ENCODE results near the gene HIVEP2. TPM values are rescaled to one million over a fixed set of nuclear protein-coding genes. Genes with fewer than 3 reads are reported as not detected.

HIVEP2 gene
- polyA plus RNA-seq, 3 donors = 0.16 to 1.4 (median 0.64) TPM

GRCh38 chr6:142721215-142721920 is 223.6 kb downstream of the HIVEP2 start:
- Mint-ChIP-seq H3K9me3 (peaks cover 0 to 9% (median 4%) of the 10 kb centered on the region in 7 donors), H3K4me1 (peaks cover 39% of the 10 kb centered on the region), H3K27ac (peak overlapping the region; percentile 72 to 89 (median 82)), H3K4me3 (peak overlapping the region in 1 of 2 donors; percentile 64), H3K27me3 (ENCODE audit: low read depth in 3 of 3) (peaks cover 0 to 4% (median 4%) of the 10 kb centered on the region in 3 donors), H3K36me3 (no peaks in the 10 kb centered on the region)
- Histone ChIP-seq H3K9me3 (replicated peaks in 1 of 2; ENCODE audit: control insufficient read depth in 1 of 2, insufficient read depth in 1 of 2, low read length in 2 of 2) (peaks cover 4% of the 10 kb centered on the region in 2 donors), H3K4me2 (replicated peaks; ENCODE audit: extremely low read depth, low read length, poor library complexity, severe bottlenecking) (peak overlapping the region; percentile 66), H3K79me2 (ENCODE audit: insufficient read depth, low read length) (no peaks in the 10 kb centered on the region), H4K20me1 (ENCODE audit: insufficient read depth, low read length) (no peaks in the 10 kb centered on the region), H3K27ac (ENCODE audit: low read depth in 1 of 2, low read length in 2 of 2) (peak overlapping the region in 1 of 2 donors; percentile 70), H3K9ac (ENCODE audit: insufficient read depth, low read length, poor library complexity, severe bottlenecking) (no peak overlapping the region), H3K4me1 (ENCODE audit: control insufficient read depth in 1 of 2, insufficient read depth in 2 of 2, low read length in 2 of 2) (peaks cover 31 to 41% of the 10 kb centered on the region in 2 donors), H3K27me3 (ENCODE audit: control insufficient read depth in 2 of 2, insufficient read depth in 2 of 2, low read length in 2 of 2) (no peaks in the 10 kb centered on the region), H2AFZ (ENCODE audit: insufficient read depth, low read depth, low read length, poor library complexity, severe bottlenecking) (no peak overlapping the region), H3K4me3 (replicated peaks in 1 of 3; ENCODE audit: low read depth in 2 of 3, low read length in 3 of 3) (peak overlapping the region in 1 of 3 experiments; percentile 48), H3K36me3 (replicated peaks in 1 of 2; ENCODE audit: control insufficient read depth in 1 of 2, insufficient read depth in 2 of 2, low read length in 2 of 2) (no peaks in the 10 kb centered on the region)
- intact Hi-C loops (cut with micrococcal nuclease) = no loop called here
- no peak for TF ChIP-seq CTCF (IDR thresholded peaks at IDR 0.05)
- WGBS (ENCODE audit: insufficient coverage) = no CpG with 5 or more reads among the region's 5 CpGs
- DNase-seq = peak; percentile 16 to 43 (median 29)

GRCh38 chr6:142718667-142719191 is 226.2 kb downstream of the HIVEP2 start:
- H3K79me2 ChIP-seq (ENCODE audit: insufficient read depth, low read length) = no peaks in the 10 kb centered on the region
- peaks cover 4% of the 10 kb centered on the region in 2 donors for H3K9me3 ChIP-seq (replicated peaks in 1 of 2; ENCODE audit: control insufficient read depth in 1 of 2, insufficient read depth in 1 of 2, low read length in 2 of 2)
- H3K4me1 Mint-ChIP-seq = peaks cover 48% of the 10 kb centered on the region
- H3K36me3 Mint-ChIP-seq = no peaks in the 10 kb centered on the region
- no peak overlapping the region for H3K27ac ChIP-seq (ENCODE audit: low read depth in 1 of 2, low read length in 2 of 2)
- no peak overlapping the region for H3K4me3 ChIP-seq (replicated peaks in 1 of 3; ENCODE audit: low read depth in 2 of 3, low read length in 3 of 3)
- H2AFZ ChIP-seq (ENCODE audit: insufficient read depth, low read depth, low read length, poor library complexity, severe bottlenecking) = no peak overlapping the region
- no peak for DNase-seq
- H3K27me3 ChIP-seq (ENCODE audit: control insufficient read depth in 2 of 2, insufficient read depth in 2 of 2, low read length in 2 of 2) = no peaks in the 10 kb centered on the region
- H3K4me2 ChIP-seq (replicated peaks; ENCODE audit: extremely low read depth, low read length, poor library complexity, severe bottlenecking) = no peak overlapping the region
- H3K4me3 Mint-ChIP-seq = no peak overlapping the region
- no peak overlapping the region for H3K27ac Mint-ChIP-seq
- TF ChIP-seq CTCF (IDR thresholded peaks at IDR 0.05) = no peak
- H3K4me1 ChIP-seq (ENCODE audit: control insufficient read depth in 1 of 2, insufficient read depth in 2 of 2, low read length in 2 of 2) = peaks cover 39 to 49% of the 10 kb centered on the region in 2 donors
- H3K9ac ChIP-seq (ENCODE audit: insufficient read depth, low read length, poor library complexity, severe bottlenecking) = no peak overlapping the region
- peaks cover 0 to 6% (median 4%) of the 10 kb centered on the region in 3 donors for H3K27me3 Mint-ChIP-seq (ENCODE audit: low read depth in 3 of 3)
- H3K9me3 Mint-ChIP-seq = peaks cover 0 to 9% (median 4%) of the 10 kb centered on the region in 7 donors
- intact Hi-C loops (cut with micrococcal nuclease) = no loop called here
- no peaks in the 10 kb centered on the region for H4K20me1 ChIP-seq (ENCODE audit: insufficient read depth, low read length)
- H3K36me3 ChIP-seq (replicated peaks in 1 of 2; ENCODE audit: control insufficient read depth in 1 of 2, insufficient read depth in 2 of 2, low read length in 2 of 2) = no peaks in the 10 kb centered on the region
